H9 (cell line): ENCODE results near the gene ACTR2. TPM values are rescaled to one million over a fixed set of nuclear protein-coding genes. Genes with fewer than 3 reads are reported as not detected.

Source experiments
- DNase-seq: peaks from one replicate; pipeline ENCODE4 v3.0.0-alpha.2; 2017
- H2AFZ ChIP-seq: one replicate; pipeline ENCODE4 v1.6.1; 2013; ENCODE audit warnings: mild to moderate bottlenecking, low read length, control low read depth, moderate library complexity
- H2AK5ac ChIP-seq: 2 replicates; pipeline ENCODE4 v1.6.1; 2013; ENCODE audit warnings: low read length, control low read depth, mixed read lengths; ENCODE audit not compliant: insufficient read length
- H2BK120ac ChIP-seq: one replicate; pipeline ENCODE4 v1.6.1; 2013; ENCODE audit warnings: low read depth, mild to moderate bottlenecking, low read length, control low read depth, inconsistent platforms; ENCODE audit not compliant: poor library complexity, severe bottlenecking
- H2BK12ac ChIP-seq: 2 replicates; pipeline ENCODE4 v1.6.1; 2013; ENCODE audit warnings: low read length, control low read depth, mixed read lengths, low read depth; ENCODE audit not compliant: insufficient read length
- H2BK15ac ChIP-seq: 2 replicates; pipeline ENCODE4 v1.6.1; 2013; ENCODE audit warnings: low read depth, low read length, control low read depth
- H2BK20ac ChIP-seq: one replicate; pipeline ENCODE4 v1.6.1; 2013; ENCODE audit warnings: low read depth, mild to moderate bottlenecking, low read length, control low read depth, inconsistent platforms; ENCODE audit not compliant: poor library complexity, severe bottlenecking
- H2BK5ac ChIP-seq: 2 replicates; pipeline ENCODE4 v1.6.1; 2013; ENCODE audit warnings: low read length, control low read depth, mixed read lengths; ENCODE audit not compliant: insufficient read length
- H3K14ac ChIP-seq: 2 replicates; pipeline ENCODE4 v1.6.1; 2013; ENCODE audit warnings: low read length, control low read depth; ENCODE audit not compliant: insufficient read depth
- H3K18ac ChIP-seq: 2 replicates; pipeline ENCODE4 v1.6.1; 2013; ENCODE audit warnings: low read depth, mild to moderate bottlenecking, mixed read lengths, low read length, control low read depth; ENCODE audit not compliant: insufficient read length
- H3K23ac ChIP-seq: 2 replicates; pipeline ENCODE4 v1.6.1; 2013; ENCODE audit warnings: low read length, control low read depth, mixed read lengths, low read depth; ENCODE audit not compliant: insufficient read length
- H3K23me2 ChIP-seq: 2 replicates; pipeline ENCODE4 v1.6.1; 2013; ENCODE audit warnings: low read depth, mild to moderate bottlenecking, mixed read lengths, low read length, control low read depth; ENCODE audit not compliant: insufficient read length, poor library complexity, severe bottlenecking
- H3K27ac ChIP-seq: 2 replicates; pipeline ENCODE4 v1.5.1; 2013; ENCODE audit warnings: low read length, control low read depth, mixed read lengths, low read depth; ENCODE audit not compliant: insufficient read length
- H3K27me3 ChIP-seq: 2 replicates; pipeline ENCODE4 v1.6.1; 2013; ENCODE audit warnings: low read length, control low read depth, inconsistent platforms; ENCODE audit not compliant: insufficient read depth
- H3K4ac ChIP-seq: 2 replicates; pipeline ENCODE4 v1.6.1; 2013; ENCODE audit warnings: low read depth, mild to moderate bottlenecking, control low read depth, inconsistent platforms, low read length, moderate library complexity
- H3K4me1 ChIP-seq: 2 replicates; pipeline ENCODE4 v1.6.1; 2013; ENCODE audit warnings: low read length, control low read depth, inconsistent platforms; ENCODE audit not compliant: insufficient read depth
- H3K4me2 ChIP-seq: 2 replicates; pipeline ENCODE4 v1.6.1; 2013; ENCODE audit warnings: low read length, control low read depth, mixed read lengths; ENCODE audit not compliant: insufficient read length, insufficient read depth
- H3K56ac ChIP-seq: 2 replicates; pipeline ENCODE4 v1.6.1; 2013; ENCODE audit warnings: low read depth, mild to moderate bottlenecking, mixed read lengths, low read length, control low read depth; ENCODE audit not compliant: insufficient read length
- H3K79me1 ChIP-seq: 2 replicates; pipeline ENCODE4 v1.6.1; 2013; ENCODE audit warnings: low read depth, mild to moderate bottlenecking, moderate library complexity, low read length, control low read depth, inconsistent platforms; ENCODE audit not compliant: insufficient read depth, poor library complexity, severe bottlenecking
- H3K79me2 ChIP-seq: 2 replicates; pipeline ENCODE4 v1.6.1; 2013; ENCODE audit warnings: low read length, control low read depth, inconsistent platforms; ENCODE audit not compliant: insufficient read depth
- H3K9ac ChIP-seq: 2 replicates; pipeline ENCODE4 v1.6.1; 2013; ENCODE audit warnings: low read length, control low read depth, mixed read lengths; ENCODE audit not compliant: insufficient read length; ENCODE audit errors: extremely low read depth
- H3K9me3 ChIP-seq: one replicate; pipeline ENCODE4 v1.6.1; 2013; ENCODE audit warnings: low read depth, low read length, inconsistent platforms; ENCODE audit not compliant: control insufficient read depth
- H3T11ph ChIP-seq: one replicate; pipeline ENCODE4 v1.6.1; 2013; ENCODE audit warnings: mild to moderate bottlenecking, low read length, control low read depth, inconsistent platforms
- H4K20me1 ChIP-seq: one replicate; pipeline ENCODE4 v1.6.1; 2013; ENCODE audit not compliant: control insufficient read depth, insufficient read length, insufficient read depth
- H4K5ac ChIP-seq: 2 replicates; pipeline ENCODE4 v1.6.1; 2013; ENCODE audit warnings: low read depth, mild to moderate bottlenecking, mixed read lengths, low read length, control low read depth; ENCODE audit not compliant: insufficient read length
- H4K8ac ChIP-seq: replicated peaks from 2 replicates; pipeline ENCODE4 v1.6.1; 2013; ENCODE audit warnings: low read length, control low read depth, mixed read lengths, low read depth; ENCODE audit not compliant: insufficient read length
- H4K91ac ChIP-seq: 2 replicates; pipeline ENCODE4 v1.6.1; 2013; ENCODE audit warnings: low read depth, mild to moderate bottlenecking, moderate library complexity, mixed read lengths, low read length, control low read depth; ENCODE audit not compliant: insufficient read length
- H3K27ac Mint-ChIP-seq, 3 experiments: 2 replicates in 2 of 3; 3 replicates in 1 of 3; pipeline ENCODE4 v1.8.0; 2020 to 2021; ENCODE audit warnings: mixed read lengths in 3 of 3, mild to moderate bottlenecking in 1 of 3, moderate library complexity in 1 of 3
- H3K27me3 Mint-ChIP-seq: 2 replicates; pipeline ENCODE4 v1.8.0; 2021; ENCODE audit warnings: low read depth, mild to moderate bottlenecking, moderate library complexity, mixed read lengths
- H3K36me3 Mint-ChIP-seq, 3 experiments: 2 replicates in 2 of 3; 3 replicates in 1 of 3; pipeline ENCODE4 v1.8.0; 2020 to 2021; ENCODE audit warnings: low read depth in 3 of 3, mixed read lengths in 3 of 3; ENCODE audit not compliant: insufficient read depth in 1 of 3
- H3K4me1 Mint-ChIP-seq, 2 experiments: 2 replicates each; pipeline ENCODE4 v1.8.0; 2020; ENCODE audit warnings: mixed read lengths in 2 of 2
- H3K4me3 Mint-ChIP-seq, 2 experiments: 2 replicates in 1 of 2; 3 replicates in 1 of 2; pipeline ENCODE4 v1.8.0; 2020 to 2021; ENCODE audit warnings: mild to moderate bottlenecking in 2 of 2, mixed read lengths in 2 of 2, moderate library complexity in 1 of 2
- H3K9me3 Mint-ChIP-seq, 2 experiments: 2 replicates in 1 of 2; 3 replicates in 1 of 2; pipeline ENCODE4 v1.8.0; 2020; ENCODE audit warnings: mild to moderate bottlenecking in 2 of 2, mixed read lengths in 2 of 2, moderate library complexity in 1 of 2
- WGBS: extraction: QIAGEN DNeasy Blood & Tissue Kit; methylation state at CpG from one replicate; pipeline ENCODE4 v1.1.7; 2013; ENCODE audit warnings: missing lambda C conversion rate, low lambda C conversion rate, mixed read lengths; ENCODE audit not compliant: insufficient read length; ENCODE audit errors: extremely low coverage; 5-methylcytosine and 5-hydroxymethylcytosine counted together
- total RNA-seq: library from RNA; stranded (reverse); gene quantifications from 2 replicates; pipeline ENCODE4 v1.2.1, GENCODE V29; 2021
- TF ChIP-seq, protein P1 (sequence below): fragments of 200-600 bp; sonication (generic); conservative IDR thresholded peaks from 3 replicates; pipeline ENCODE4 v1.8.0; 2021; ENCODE audit warnings: antibody characterized with exemption, mild to moderate bottlenecking

The ACTR2 gene
- total RNA-seq, 1 experiment from 2014 or later = 176 TPM

DNA sequence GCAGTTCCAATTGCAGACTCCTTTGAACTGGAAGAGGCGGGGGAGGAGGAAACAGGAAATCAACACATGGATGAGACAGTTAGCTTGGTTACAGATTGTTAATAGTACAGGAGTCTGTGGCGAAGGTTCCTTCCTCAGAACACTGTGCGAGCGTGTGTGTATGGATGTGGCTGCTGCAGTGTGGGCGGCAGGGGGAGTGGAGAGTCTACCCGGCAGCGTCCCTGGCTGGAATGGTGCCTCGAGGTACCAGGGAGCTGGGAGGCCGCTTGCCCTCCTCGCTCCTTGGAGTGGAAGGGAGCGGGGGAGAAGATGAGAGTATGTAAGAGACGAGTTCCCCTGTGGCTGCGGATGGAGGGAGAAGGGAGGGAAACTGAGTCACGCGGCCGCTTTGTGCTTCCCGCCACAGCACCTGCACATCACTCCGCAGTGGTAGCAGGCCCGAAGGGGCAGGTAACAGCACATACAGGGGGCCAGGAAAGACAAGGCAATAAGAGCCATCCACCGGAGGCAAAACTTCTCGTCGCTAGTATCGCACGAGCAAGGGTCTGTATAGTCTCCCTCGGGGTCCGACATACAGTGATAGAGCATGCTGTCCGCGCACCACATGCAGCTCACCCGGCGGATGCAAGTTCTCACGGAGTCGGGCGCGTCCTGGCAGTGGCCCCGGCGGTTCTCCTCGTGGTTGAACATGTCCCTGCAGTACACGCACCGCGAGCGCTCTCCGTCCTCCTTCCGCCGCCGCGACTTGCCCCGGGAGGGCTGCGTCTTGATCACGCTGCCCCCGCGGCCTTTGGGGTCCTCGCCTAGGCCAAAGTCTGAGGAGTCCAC is 85.7 kb downstream of the ACTR2 start:
- H2BK15ac ChIP-seq = no peak overlapping the region
- H3K79me2 ChIP-seq = no peaks in the 10 kb centered on the region
- no peaks in the 10 kb centered on the region for H3K4me1 ChIP-seq
- H3K27ac ChIP-seq = no peak overlapping the region
- H3K9ac ChIP-seq = no peak overlapping the region
- no peak for DNase-seq
- no peak overlapping the region for H2BK5ac ChIP-seq
- no peak overlapping the region for H2AFZ ChIP-seq
- no peak overlapping the region for H2BK120ac ChIP-seq
- no peak overlapping the region for H3T11ph ChIP-seq
- H2BK20ac ChIP-seq = no peak overlapping the region
- no peak overlapping the region for H4K8ac ChIP-seq
- no peaks in the 10 kb centered on the region for H3K27me3 ChIP-seq
- Mint-ChIP-seq H3K27me3 (no peaks in the 10 kb centered on the region), H3K9me3 (no peaks in the 10 kb centered on the region), H3K4me1 (no peaks in the 10 kb centered on the region), H3K36me3 (peaks cover 14 to 35% (median 19%) of the 10 kb centered on the region in 3 experiments; a peak in 6 of 7 replicates), H3K4me3 (no peak overlapping the region), H3K27ac (0 out of 7 replicates have a peak overlapping the region, but pooled peaks of 1 of the 3 experiments have one; percentile 15)
- TF ChIP-seq, protein P1, sequence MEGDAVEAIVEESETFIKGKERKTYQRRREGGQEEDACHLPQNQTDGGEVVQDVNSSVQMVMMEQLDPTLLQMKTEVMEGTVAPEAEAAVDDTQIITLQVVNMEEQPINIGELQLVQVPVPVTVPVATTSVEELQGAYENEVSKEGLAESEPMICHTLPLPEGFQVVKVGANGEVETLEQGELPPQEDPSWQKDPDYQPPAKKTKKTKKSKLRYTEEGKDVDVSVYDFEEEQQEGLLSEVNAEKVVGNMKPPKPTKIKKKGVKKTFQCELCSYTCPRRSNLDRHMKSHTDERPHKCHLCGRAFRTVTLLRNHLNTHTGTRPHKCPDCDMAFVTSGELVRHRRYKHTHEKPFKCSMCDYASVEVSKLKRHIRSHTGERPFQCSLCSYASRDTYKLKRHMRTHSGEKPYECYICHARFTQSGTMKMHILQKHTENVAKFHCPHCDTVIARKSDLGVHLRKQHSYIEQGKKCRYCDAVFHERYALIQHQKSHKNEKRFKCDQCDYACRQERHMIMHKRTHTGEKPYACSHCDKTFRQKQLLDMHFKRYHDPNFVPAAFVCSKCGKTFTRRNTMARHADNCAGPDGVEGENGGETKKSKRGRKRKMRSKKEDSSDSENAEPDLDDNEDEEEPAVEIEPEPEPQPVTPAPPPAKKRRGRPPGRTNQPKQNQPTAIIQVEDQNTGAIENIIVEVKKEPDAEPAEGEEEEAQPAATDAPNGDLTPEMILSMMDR = no peak
- H3K4me2 ChIP-seq = no peak overlapping the region
- H4K20me1 ChIP-seq = no peaks in the 10 kb centered on the region
- no peak overlapping the region for H3K23ac ChIP-seq
- H3K56ac ChIP-seq = no peak overlapping the region
- H4K91ac ChIP-seq = no peak overlapping the region
- WGBS = no CpG with 5 or more reads among the region's 52 CpGs
- H3K14ac ChIP-seq = no peak overlapping the region
- H3K18ac ChIP-seq = no peak overlapping the region
- H3K4ac ChIP-seq = no peak overlapping the region
- no peaks in the 10 kb centered on the region for H3K9me3 ChIP-seq
- H2AK5ac ChIP-seq = no peak overlapping the region
- H2BK12ac ChIP-seq = no peak overlapping the region
- H3K79me1 ChIP-seq = no peaks in the 10 kb centered on the region
- no peak overlapping the region for H4K5ac ChIP-seq
- no peaks in the 10 kb centered on the region for H3K23me2 ChIP-seq
